GM19099 (cell line): ENCODE measurements around the gene EPHB1.

Source experiments
- POLR2A ChIP-seq: IDR thresholded peaks from 3 replicates; pipeline ENCODE4 v1.6.1; 2011; ENCODE audit warnings: low read depth; ENCODE audit not compliant: insufficient read length; ENCODE audit errors: extremely low read depth

Gene EPHB1

GRCh38 chr3:134938029-134938525, 143.0 kb downstream of the EPHB1 start:
- TF ChIP-seq POLR2A = no peak

- TF ChIP-seq POLR2A = no peak
Measured at GRCh38 chr3:134939978-134940377, 144.9 kb downstream of the EPHB1 start.

GRCh38 chr3:134941820-134942219, 146.8 kb downstream of the EPHB1 start:
- TF ChIP-seq POLR2A = no peak

DNA sequence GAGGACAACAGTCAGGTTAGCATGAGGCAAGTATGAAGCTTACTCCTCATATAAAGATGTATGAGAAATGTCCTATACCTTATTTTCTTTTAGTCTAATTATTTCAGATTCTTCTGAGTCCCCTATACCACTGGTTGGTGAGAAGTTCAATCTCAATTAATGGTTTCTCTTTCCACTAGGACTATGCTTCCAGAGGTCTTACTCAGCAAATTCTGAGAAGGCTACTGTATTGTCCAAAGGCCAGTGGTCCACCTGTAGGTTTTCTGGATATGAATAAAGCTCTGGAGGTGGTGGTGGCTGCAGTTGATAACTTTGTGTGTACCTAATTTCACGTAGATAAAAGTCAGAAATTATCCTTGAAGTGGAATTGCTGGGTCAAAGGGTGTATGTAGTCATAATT, 149.4 kb downstream of the EPHB1 start:
- TF ChIP-seq POLR2A = no peak

DNA sequence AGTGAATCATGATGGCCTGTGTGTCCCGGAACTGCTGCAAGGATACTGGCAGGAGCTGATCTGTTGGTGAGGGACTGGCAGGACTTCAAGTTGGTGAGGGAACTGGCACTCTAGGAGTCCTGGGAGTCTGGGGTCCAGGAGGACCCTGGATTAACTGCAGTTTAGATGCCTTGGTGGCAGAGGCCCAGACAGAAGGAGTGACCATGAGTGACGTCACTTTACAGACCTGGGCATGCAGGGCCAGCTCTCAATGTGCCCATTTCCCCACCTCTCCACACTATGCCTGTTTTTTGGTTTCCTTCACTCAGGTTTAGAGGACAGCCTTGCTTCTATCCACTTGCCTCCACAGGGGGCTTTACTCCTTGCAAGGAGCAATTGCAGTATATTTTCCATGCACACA, 154.1 kb downstream of the EPHB1 start:
- TF ChIP-seq POLR2A = no peak

DNA sequence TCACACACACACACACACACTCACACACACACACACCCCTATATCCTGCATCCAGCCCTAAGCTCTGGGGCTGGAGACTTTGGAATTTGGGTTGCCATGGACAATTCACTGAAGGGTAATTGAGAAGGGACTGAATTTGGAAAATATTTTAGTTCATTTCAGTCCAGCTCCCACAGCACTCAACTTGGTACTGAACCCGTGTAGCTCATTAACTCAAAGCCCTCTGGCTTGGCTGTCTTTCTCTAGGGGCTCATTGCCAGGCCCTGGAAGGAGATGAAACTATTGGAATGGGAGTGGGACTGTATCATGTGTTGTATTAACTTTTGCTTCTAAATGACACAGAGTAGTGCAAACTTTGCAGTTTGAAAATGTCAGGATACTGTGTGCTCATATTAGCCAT, 157.3 kb downstream of the EPHB1 start:
- TF ChIP-seq POLR2A = no peak

DNA sequence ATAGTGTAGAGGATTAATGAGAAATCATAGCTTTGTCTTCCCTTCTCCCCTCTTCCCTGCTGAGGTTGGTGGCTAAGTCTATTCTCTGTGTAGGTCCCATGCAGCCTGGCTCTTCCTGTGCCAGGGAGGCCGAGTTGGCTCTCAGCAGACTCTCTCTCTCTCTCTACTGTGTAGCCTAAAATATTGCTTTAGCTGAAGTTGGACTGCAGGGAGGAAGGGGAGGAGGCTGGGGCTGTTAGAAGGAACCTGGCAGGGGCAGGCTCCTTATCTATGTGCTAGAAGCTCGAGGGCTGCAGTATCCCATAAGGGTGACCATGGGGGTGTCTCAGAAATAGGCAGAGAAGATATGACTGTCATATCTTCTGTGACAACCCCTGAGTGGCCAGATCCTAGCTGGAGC, 160.8 kb downstream of the EPHB1 start:
- TF ChIP-seq POLR2A = no peak

DNA sequence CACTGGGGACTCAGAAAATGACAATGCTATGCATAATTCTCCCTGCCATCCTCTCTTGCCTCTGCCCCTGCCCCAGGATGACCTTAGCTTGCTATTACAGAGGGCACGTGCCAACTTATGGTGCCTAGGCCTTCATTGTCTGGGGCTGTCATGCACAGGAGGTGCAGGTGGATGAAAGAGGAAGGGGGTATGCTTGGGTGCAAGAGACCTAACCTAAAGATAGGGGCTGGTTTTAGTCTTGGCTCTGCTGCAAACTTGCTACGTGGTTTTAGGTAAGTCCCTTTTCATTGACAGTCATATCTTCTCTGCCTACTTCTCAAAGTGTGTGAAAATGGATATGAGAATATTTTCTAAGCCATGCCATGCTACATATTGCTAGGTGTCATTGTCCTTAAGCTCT, 161.3 kb downstream of the EPHB1 start:
- no peak for TF ChIP-seq POLR2A

GRCh38 chr3:134956844-134957243, 161.8 kb downstream of the EPHB1 start:
- no peak for TF ChIP-seq POLR2A

GRCh38 chr3:134959516-134959915, 164.5 kb downstream of the EPHB1 start:
- no peak for TF ChIP-seq POLR2A

- TF ChIP-seq POLR2A = no peak
Measured at GRCh38 chr3:134964226-134964625, 169.2 kb downstream of the EPHB1 start.

GRCh38 chr3:134965865-134966481, 170.9 kb downstream of the EPHB1 start:
- TF ChIP-seq POLR2A = no peak

DNA sequence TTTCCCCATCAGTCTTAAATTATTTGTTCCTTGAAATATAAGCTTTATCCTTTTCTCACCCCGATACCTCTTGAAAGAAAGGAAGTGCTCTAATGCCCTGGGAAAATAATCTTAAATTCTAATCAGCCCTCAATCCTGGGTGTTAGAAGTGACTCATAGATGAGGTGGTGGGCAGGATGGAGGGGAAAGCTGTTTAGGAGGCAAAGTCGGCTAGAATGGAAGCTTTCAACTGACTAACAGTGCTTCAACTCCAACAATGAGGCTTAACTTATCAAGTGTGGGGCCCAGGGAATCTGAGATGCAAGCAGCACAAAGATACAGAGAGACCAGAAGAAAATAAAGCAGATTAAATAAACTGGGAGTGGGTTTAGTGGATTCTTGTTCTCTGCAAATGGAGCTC, 175.8 kb downstream of the EPHB1 start:
- no peak for TF ChIP-seq POLR2A

- no peak for TF ChIP-seq POLR2A
Measured at GRCh38 chr3:134971306-134971705, 176.2 kb downstream of the EPHB1 start.

GRCh38 chr3:134972836-134973455, 177.9 kb downstream of the EPHB1 start:
- no peak for TF ChIP-seq POLR2A

DNA sequence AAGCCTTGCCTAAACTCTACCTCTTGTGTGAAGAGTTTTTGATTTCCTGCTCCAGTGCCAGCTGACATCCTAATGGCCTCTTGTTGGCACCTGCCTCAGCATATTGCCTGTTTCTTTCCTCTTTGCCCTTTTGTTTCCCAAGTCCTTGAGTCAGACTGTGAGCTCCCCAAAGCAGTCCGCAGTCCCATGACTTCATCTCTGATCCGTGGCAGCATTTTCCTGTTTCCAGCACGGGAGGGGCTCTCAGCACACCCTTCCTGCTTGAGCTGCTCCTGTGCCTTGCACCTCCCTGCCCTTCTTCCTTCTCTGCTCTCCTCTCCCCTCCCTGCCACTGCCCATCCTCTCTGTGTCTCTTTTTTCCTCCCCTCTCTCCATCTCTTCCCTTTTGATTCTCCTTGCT, 179.6 kb downstream of the EPHB1 start:
- TF ChIP-seq POLR2A = no peak

GRCh38 chr3:134976948-134977347, 181.9 kb downstream of the EPHB1 start:
- no peak for TF ChIP-seq POLR2A
